Gastrocnemius medialis (tissue), 4 donors: ENCODE data around the gene ANKRD31. TPM values are rescaled to one million over a fixed set of nuclear protein-coding genes. Genes with fewer than 3 reads are reported as not detected.

Experiments used
- ATAC-seq, 2 donors: fragments of 150-250 bp; one replicate each; pipeline ENCODE4 v1.9.1; 2016
- DNase-seq, 2 donors: peaks; one replicate each; pipeline ENCODE4 v3.0.0-alpha.2; 2019
- H3K27ac ChIP-seq, 4 donors: fragments of 200-600 bp; sonication (generic); 1 replicate in 1 of 4; 2 replicates in 3 of 4; pipeline ENCODE4 v1.5.1; 2016 to 2018; ENCODE audit warnings: mild to moderate bottlenecking in 2 of 4, moderate library complexity in 1 of 4
- H3K27me3 ChIP-seq, 3 donors: fragments of 200-600 bp; sonication (generic) in 2 of 3; 1 replicate in 1 of 3; 2 replicates in 2 of 3; pipeline versions ENCODE4 v1.5.1 to v1.6.0; 2016 to 2019; ENCODE audit warnings: mild to moderate bottlenecking in 1 of 3, moderate library complexity in 1 of 3
- H3K36me3 ChIP-seq, 2 donors: fragments of 200-600 bp; sonication (generic) in 1 of 2; one replicate each; pipeline ENCODE4 v1.5.1; 2017 to 2018
- H3K4me1 ChIP-seq, 2 donors: fragments of 200-600 bp; sonication (generic) in 1 of 2; one replicate each; pipeline ENCODE4 v1.5.1; 2016 to 2017; ENCODE audit warnings: mild to moderate bottlenecking in 2 of 2
- H3K4me3 ChIP-seq, 4 donors: fragments of 200-600 bp; sonication (generic) in 3 of 4; 1 replicate in 1 of 4; 2 replicates in 3 of 4; pipeline ENCODE4 v1.5.1; 2016 to 2019; ENCODE audit warnings: mild to moderate bottlenecking in 2 of 4
- H3K9me3 ChIP-seq, 3 donors: fragments of 200-600 bp; sonication (generic) in 2 of 3; 1 replicate in 1 of 3; 2 replicates in 2 of 3; pipeline ENCODE4 v1.5.1; 2016 to 2019
- POLR2A ChIP-seq, 2 donors: fragments of 450-650 bp; IDR thresholded peaks; one replicate each; pipeline ENCODE4 v1.6.1; 2017; ENCODE audit warnings: antibody characterized with exemption in 2 of 2, mild to moderate bottlenecking in 2 of 2, moderate library complexity in 2 of 2
- in situ Hi-C, 4 donors: fragments of 200-750 bp; cut with MboI; loops; one replicate each; pipeline versions ENCODE4 v1.15.0 to v1.8.0; 2017; ENCODE audit warnings: low sequenced_read_pairs in 4 of 4
- intact Hi-C: fragments of 100-400 bp; cut with DNase I; formaldehyde crosslinking; loops from one replicate; pipeline ENCODE4 v1.15.1; 2023; ENCODE audit warnings: low total_unique reads
- total RNA-seq, 4 donors: library from RNA; depleted of rRNA; stranded (reverse); fragments of >200 nt; gene quantifications; one replicate each; pipeline versions ENCODE4 v1.1.0 to v1.2.3, GENCODE V29; 2016
- TF ChIP-seq, protein P1 (sequence below), 5 experiments: fragments of 450-650 bp in 3 of 5; fragments of 200-600 bp in 2 of 5; sonication (generic) in 2 of 5; IDR thresholded peaks in 4 of 5; conservative IDR thresholded peaks in 1 of 5; 1 replicate in 4 of 5; 2 replicates in 1 of 5; pipeline ENCODE4 v1.5.1; 2016 to 2019; ENCODE audit warnings: antibody characterized with exemption in 5 of 5, mild to moderate bottlenecking in 3 of 5, moderate library complexity in 3 of 5

ANKRD31 gene
- total RNA-seq, 4 donors from 2014 or later: 0.03 TPM; not detected in 3

DNA sequence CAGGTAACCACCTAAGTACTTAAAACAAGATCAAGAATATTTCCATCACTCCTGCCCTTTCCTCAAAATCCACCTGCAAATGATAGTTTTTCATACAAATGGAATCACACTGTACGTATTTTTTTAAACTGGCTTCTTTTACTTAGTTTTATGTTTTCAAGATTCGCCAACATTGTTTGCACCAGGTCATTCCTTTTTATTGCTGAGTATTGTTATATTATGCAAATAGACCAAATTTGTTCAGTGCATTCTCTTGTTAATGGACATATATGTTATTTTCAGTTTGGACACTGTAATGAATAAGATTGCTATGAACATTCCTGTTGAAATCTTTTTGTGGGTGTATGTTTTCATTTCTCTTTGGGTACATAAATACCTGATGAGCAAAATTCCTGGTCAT is 8.3 kb upstream of the ANKRD31 start:
- H3K4me3 ChIP-seq: no peak overlapping the region
- no peaks in the 10 kb centered on the region for H3K4me1 ChIP-seq
- H3K27ac ChIP-seq: no peak overlapping the region
- no peaks in the 10 kb centered on the region for H3K27me3 ChIP-seq
- H3K9me3 ChIP-seq: no peaks in the 10 kb centered on the region
- intact Hi-C loops (no loop called here), in situ Hi-C loops (loop anchor here in 2 of 4 donors (25.0 kb wide), 2 partner anchors 417 to 442 kb away; no protein-coding TSS in a partner anchor)
- TF ChIP-seq POLR2A (IDR thresholded peaks at IDR 0.05): no peak
- TF ChIP-seq, protein P1, sequence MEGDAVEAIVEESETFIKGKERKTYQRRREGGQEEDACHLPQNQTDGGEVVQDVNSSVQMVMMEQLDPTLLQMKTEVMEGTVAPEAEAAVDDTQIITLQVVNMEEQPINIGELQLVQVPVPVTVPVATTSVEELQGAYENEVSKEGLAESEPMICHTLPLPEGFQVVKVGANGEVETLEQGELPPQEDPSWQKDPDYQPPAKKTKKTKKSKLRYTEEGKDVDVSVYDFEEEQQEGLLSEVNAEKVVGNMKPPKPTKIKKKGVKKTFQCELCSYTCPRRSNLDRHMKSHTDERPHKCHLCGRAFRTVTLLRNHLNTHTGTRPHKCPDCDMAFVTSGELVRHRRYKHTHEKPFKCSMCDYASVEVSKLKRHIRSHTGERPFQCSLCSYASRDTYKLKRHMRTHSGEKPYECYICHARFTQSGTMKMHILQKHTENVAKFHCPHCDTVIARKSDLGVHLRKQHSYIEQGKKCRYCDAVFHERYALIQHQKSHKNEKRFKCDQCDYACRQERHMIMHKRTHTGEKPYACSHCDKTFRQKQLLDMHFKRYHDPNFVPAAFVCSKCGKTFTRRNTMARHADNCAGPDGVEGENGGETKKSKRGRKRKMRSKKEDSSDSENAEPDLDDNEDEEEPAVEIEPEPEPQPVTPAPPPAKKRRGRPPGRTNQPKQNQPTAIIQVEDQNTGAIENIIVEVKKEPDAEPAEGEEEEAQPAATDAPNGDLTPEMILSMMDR (IDR thresholded peaks at IDR 0.05 in 4 of 5, conservative IDR thresholded peaks at IDR 0.05 in 1 of 5): no peak
- H3K36me3 ChIP-seq: no peaks in the 10 kb centered on the region
- no peak for ATAC-seq
- no peak for DNase-seq

GRCh38 chr5:75243510-75243909 is 6.8 kb upstream of the ANKRD31 start:
- Histone ChIP-seq H3K27me3 (no peaks in the 10 kb centered on the region), H3K36me3 (no peaks in the 10 kb centered on the region), H3K27ac (no peak overlapping the region), H3K4me1 (no peaks in the 10 kb centered on the region), H3K9me3 (no peaks in the 10 kb centered on the region), H3K4me3 (no peak overlapping the region)
- TF ChIP-seq POLR2A (IDR thresholded peaks at IDR 0.05): no peak
- TF ChIP-seq, protein P1 (IDR thresholded peaks at IDR 0.05 in 4 of 5, conservative IDR thresholded peaks at IDR 0.05 in 1 of 5): no peak
- in situ Hi-C loops (loop anchor here in 2 of 4 donors (25.0 kb wide), 2 partner anchors 419 to 444 kb away; no protein-coding TSS in a partner anchor), intact Hi-C loops (no loop called here)
- DNase-seq: no peak
- no peak for ATAC-seq

DNA sequence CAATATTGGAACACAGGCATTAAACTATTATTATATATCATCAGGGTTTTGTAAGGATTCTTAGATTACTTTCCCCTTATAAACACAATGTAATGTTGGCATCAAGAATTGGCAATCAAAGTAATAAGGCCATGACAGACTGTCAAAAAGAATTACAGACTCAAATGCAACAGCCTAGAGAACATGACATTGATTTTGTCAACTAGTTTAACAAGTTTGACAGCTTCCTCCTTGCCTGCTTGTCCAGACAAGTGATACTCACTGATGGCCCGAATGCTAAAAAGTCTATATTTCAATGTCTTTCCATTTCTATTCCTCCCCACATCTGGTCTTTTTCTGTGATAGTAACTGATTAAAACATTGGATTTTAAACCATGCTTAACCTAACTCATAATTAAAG is 6.4 kb upstream of the ANKRD31 start:
- DNase-seq: no peak
- in situ Hi-C loops (loop anchor here in 2 of 4 donors (25.0 kb wide), 2 partner anchors 419 to 444 kb away; no protein-coding TSS in a partner anchor), intact Hi-C loops (no loop called here)
- H3K27ac ChIP-seq: no peak overlapping the region
- no peaks in the 10 kb centered on the region for H3K9me3 ChIP-seq
- H3K36me3 ChIP-seq: no peaks in the 10 kb centered on the region
- H3K4me1 ChIP-seq: no peaks in the 10 kb centered on the region
- no peak for ATAC-seq
- H3K27me3 ChIP-seq: no peaks in the 10 kb centered on the region
- H3K4me3 ChIP-seq: no peak overlapping the region
- no peak for TF ChIP-seq POLR2A (IDR thresholded peaks at IDR 0.05)
- TF ChIP-seq, protein P1 (IDR thresholded peaks at IDR 0.05 in 4 of 5, conservative IDR thresholded peaks at IDR 0.05 in 1 of 5): no peak

- TF ChIP-seq POLR2A (IDR thresholded peaks at IDR 0.05): no peak
- TF ChIP-seq, protein P1 (IDR thresholded peaks at IDR 0.05 in 4 of 5, conservative IDR thresholded peaks at IDR 0.05 in 1 of 5): no peak
- Histone ChIP-seq H3K27ac (no peak overlapping the region), H3K4me1 (peaks cover 0 to 3% of the 10 kb centered on the region in 2 donors), H3K4me3 (no peak overlapping the region), H3K27me3 (no peaks in the 10 kb centered on the region), H3K9me3 (no peaks in the 10 kb centered on the region), H3K36me3 (no peaks in the 10 kb centered on the region)
- intact Hi-C loops (no loop called here), in situ Hi-C loops (loop anchor here in 2 of 4 donors (25.0 kb wide), 2 partner anchors 420 to 445 kb away; no protein-coding TSS in a partner anchor)
- DNase-seq: no peak
- ATAC-seq: no peak
Measured at GRCh38 chr5:75242067-75242466, 5.4 kb upstream of the ANKRD31 start.

DNA sequence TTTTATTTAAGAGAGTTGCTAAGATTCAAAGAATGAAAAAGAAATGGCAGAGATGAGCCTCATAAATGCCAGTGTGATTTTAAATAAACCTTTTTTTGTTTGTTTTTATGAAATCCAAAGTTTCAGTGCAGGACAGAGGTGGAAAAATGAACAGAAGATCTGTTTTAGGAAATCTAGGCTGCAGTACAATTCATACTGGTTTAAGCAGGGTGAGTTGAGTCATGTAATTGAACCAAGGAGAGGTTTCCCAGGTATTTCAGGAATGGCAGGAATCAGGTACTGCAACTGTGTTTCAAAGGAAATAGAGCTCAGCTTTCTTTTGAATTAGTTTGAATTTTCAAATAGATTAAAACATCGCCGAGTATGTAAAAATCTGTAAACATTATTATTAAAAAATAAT is 3.0 kb upstream of the ANKRD31 start:
- no peak for DNase-seq
- Histone ChIP-seq H3K9me3 (no peaks in the 10 kb centered on the region), H3K4me3 (no peak overlapping the region)

More for the DNA sequence above, 3.0 kb upstream of the ANKRD31 start:
- TF ChIP-seq, protein P1 (IDR thresholded peaks at IDR 0.05 in 4 of 5, conservative IDR thresholded peaks at IDR 0.05 in 1 of 5): no peak
- in situ Hi-C loops (loop anchor here (10.0 to 25.0 kb wide), 4 partner anchors 105 to 448 kb away; no protein-coding TSS in a partner anchor), intact Hi-C loops (no loop called here)
- Histone ChIP-seq H3K27ac (no peak overlapping the region), H3K36me3 (no peaks in the 10 kb centered on the region), H3K27me3 (no peaks in the 10 kb centered on the region), H3K4me1 (peaks cover 5 to 6% of the 10 kb centered on the region in 2 donors)
- no peak for ATAC-seq
